ENCODE data around the gene DTNBP1.
"Not testable (repeated sequence)": the region's sequence is repeated elsewhere in the genome, so short reads cannot be mapped to it uniquely, and the experiment has no call there.

Gene DTNBP1

GRCh38 chr6:15553736-15554294, 109.0 kb downstream of the DTNBP1 start:
- no peak for DNase-seq

DNA sequence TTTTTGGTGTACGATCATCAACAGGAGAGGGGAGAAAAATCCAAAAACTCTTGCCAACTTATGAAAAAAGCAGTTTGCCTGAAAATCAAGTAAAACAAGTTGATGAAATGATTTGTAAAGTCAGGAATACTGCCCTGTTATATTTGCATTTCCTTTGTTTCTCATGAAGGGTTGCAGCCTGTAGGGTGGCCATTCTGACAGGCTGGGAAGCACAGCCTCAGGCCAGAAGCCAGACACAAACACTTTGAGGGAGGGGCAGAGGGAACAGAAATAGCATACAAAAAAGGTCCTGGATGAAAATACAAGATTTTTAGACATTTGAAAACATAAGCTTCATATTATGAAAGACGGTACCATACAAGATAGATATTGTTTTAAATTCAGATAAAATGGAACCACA, 109.8 kb downstream of the DTNBP1 start:
- no peak for DNase-seq

DNA sequence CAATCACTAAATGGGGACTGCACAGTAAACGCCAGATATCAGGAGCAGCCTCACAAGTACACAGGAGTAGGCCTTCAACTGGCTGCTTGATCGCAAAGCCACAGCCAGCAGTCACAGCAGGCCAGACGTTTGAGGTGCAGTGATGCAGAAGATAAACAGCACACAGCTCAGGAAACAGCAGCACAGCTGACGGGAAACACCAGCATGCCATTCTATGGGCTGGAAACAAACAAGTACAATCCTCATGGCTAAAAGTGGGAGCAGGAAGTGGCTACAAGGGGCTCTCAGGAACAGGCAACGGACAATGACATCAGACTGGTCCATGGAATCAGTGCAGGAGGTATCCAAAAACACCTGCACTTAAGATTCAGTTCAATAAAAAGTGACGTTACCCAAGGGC, 111.0 kb downstream of the DTNBP1 start:
- DNase-seq, result no peak

- no peak for DNase-seq
These were observed 111.6 kb downstream of the DTNBP1 start for GRCh38 chr6:15551262-15551661.

- DNase-seq, result no peak
These were observed 112.2 kb downstream of the DTNBP1 start for GRCh38 chr6:15550546-15551123.

DNA sequence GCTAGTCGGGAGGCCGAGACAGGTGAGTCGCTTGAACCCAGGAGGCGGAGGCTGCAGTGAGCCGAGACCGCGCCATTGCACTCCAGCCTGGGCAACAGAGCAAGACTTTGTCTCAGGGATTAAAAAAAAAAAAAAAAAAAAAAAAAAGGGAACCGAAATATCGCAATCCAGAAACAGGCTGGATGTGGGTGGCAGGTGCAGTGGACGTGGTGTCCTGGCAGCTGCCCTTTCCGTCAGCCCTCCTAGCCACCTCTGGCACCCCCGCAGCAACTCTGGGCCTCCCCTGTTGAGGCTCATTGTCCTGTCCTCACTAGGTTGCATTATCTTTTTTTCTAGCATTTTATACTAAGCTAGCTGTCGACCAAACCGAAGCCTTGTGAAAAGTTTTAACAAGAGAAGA, 113.5 kb downstream of the DTNBP1 start:
- DNase-seq, result no peak

DNA sequence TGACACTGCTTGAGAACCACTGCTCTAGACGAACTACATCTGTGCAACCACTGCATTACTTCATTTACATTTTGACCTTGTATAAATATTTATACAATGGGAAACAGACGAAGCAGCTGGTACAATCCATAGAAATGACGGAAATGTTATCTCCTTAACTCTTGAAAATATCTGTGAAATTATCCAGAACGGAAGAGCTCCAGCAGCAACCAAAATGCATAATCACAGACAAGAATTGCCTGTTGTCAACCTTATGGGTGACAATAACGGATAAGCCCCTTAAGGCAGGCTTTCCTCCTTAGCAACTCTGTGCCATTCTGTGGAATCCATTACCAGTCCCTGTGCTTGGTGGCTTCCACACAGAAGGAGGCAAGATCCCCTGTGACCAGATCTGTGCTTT, 115.4 kb downstream of the DTNBP1 start:
- no peak for DNase-seq

GRCh38 chr6:15546591-15546990, 116.2 kb downstream of the DTNBP1 start:
- DNase-seq, result no peak

- DNase-seq, result no peak
These were observed 118.4 kb downstream of the DTNBP1 start for GRCh38 chr6:15544321-15544900.

DNA sequence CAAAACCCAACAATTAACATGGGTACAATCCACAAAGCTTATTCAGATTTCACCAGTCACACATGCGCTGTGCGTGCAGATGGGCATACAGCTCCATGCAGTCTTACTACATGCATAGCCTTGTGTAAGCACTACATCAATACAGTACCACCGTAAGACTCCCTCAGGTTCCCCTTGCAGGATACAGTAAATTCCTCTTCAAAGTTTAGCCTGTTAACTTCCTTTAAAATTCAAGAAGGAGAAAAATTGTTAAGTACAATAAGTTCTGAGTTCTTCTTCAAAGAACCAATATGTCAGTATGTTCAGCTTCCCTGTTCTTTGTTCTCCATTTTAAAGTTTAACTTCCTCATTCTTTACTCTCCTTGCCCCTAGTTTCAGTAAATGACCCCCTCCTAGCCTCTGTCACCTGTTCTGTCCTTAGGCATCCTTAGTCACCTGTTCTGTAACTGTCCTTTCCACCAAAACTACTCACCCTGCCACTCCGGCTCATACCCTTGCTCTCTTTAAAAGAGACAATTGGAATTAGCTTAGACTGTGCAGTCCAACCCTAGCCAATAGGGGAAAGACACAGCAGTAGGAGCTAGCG, 119.4 kb downstream of the DTNBP1 start:
- DNase-seq, result not testable (repeated sequence)

DNA sequence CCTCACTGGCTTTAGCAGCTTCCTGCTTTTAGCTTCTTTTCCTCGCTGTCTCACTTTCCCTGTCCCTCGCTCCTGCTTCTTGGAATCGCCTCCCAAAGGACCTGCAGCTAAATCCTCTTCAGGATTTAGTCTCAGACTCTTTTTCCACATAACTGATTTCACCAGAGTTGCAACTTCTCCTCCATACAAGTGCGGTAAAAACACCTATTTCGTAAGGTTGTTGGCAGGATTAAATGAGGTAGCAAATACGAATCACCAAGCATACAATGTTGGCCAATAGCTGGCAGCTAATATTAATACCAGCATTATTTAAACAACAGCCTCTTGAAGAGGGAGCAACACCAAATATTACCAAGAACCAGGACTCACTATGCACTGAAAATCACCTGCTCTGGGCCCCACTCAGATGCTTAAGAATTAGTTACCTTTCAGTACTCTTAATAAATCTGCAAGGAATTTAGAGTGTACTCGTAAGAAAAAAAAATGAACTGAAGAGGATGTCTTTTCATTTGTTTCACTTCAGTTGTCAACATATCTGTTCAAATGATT, 123.0 kb downstream of the DTNBP1 start:
- no peak for DNase-seq

GRCh38 chr6:15538766-15539495, 123.9 kb downstream of the DTNBP1 start:
- DNase-seq, result no peak

DNA sequence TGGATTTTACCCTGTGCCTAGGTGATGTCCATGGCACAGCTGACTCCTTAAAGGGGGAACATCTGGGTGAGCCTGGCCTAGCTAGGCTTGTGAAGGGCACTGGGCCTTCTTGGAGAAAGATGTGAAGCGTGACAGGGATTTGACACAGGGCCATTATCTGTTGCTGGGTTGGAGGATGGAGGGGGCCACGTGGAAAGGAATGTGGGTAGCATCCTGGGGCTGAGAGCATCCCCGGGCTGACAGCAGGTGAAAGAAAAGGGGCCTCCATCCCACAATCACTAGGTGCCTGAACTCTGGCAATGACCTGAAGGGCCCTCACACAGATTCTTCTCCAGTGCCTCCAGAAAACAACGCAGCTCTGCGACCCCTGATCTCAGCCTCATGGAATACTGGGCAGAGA, 124.7 kb downstream of the DTNBP1 start:
- no peak for DNase-seq

DNA sequence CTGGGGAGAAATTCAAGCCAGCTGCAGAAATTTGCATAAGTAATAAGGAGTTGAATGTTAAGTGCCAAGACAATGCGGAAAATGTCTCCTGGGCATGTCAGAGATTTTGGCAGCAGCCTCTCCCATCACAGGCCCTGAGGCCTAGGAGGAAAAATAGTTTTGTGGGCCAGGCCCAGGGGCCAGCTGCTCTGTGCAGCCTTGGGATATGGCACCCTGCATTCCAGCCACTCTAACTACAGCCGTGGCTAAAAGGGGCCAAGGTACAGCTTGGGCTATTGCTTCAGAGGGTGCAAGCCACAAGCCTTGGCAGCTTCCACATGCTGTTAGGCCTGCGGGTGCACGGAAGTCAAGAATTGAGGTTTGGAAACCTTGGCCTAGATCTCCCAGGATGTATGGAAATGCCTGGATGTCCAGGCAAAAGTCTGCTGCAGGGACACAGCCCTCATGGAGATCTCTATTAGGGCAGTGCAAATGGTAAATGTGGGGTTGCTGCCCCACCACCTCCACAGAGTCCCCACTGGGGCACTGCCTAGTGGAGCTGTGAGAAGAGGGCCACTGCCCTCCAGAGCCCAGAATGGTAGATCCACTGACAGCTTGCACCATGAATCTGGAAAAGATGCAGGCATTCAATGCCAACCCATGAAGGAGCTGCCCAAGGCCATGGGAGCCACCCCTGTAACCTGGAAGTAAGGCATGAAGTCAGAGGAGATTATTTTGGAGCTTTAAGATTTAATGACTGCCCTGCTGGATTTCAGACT, 126.5 kb downstream of the DTNBP1 start:
- no peak for DNase-seq

GRCh38 chr6:15535495-15536197, 127.2 kb downstream of the DTNBP1 start:
- no peak for DNase-seq

GRCh38 chr6:15534974-15535373, 127.9 kb downstream of the DTNBP1 start:
- no peak for DNase-seq

DNA sequence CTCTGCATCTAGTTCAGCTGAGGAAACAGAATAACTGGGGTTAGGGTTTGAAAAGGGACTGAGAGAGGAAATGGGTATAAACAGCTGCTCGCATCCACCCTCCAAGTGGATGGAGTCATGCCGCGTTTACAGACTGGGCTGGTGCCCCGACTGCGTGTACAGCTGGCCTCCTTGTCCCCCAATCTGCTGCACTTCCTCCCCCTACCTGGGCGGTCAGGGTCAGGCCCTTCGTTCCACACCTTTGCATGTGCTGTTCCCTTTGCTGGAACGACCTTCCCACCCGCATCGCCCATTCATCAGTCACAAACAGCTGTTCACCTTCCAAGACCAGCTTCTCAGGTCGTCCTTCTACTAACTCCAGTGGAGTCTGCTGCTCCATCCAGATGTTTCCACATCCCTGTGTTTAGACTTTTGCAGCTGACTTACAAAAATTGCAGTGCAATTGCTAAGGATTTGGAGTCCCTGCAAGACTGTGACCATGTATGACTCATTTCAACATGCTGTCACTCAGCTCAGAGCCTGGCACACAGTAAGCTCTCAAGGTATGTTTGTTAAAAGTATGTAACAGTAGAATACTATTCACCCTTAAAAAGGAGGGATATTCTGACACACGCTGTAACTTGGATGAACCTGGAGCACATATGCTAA, 129.3 kb downstream of the DTNBP1 start:
- DNase-seq, result no peak

GRCh38 chr6:15531973-15532372, 130.9 kb downstream of the DTNBP1 start:
- DNase-seq, result no peak

DNA sequence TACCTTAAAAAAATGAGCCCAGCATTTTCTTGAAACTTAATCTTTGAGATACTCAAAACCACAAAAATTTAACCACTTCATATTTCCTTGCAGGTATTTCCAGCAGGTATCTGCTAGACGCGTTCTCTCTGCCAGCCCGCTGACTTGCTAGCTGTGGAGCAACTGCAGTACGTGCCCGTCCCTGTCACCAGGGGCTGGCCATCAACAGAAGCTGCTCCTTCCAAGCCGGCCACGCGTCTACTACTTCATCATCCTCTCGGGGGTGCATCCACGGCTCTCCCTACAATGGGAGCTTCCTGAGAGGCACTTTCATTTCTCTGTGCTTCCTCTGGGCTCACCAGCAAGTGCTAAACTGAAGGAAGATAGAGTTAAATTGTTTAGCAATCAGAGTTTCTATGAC, 132.4 kb downstream of the DTNBP1 start:
- DNase-seq, result no peak

- no peak for DNase-seq
These were observed 134.0 kb downstream of the DTNBP1 start for GRCh38 chr6:15528870-15529269.

- DNase-seq, result no peak
These were observed 134.8 kb downstream of the DTNBP1 start for GRCh38 chr6:15527838-15528617.
